ENCODE data around the gene BCL2L11.

Gene BCL2L11

GRCh38 chr2:111168528-111169239 is 48.0 kb downstream of the BCL2L11 start:
- DNase-seq (ENCODE audit: low read depth): no peak

- DNase-seq (ENCODE audit: low read depth): no peak
Measured at GRCh38 chr2:111169268-111169667, 48.6 kb downstream of the BCL2L11 start.

GRCh38 chr2:111169924-111170323 is 49.2 kb downstream of the BCL2L11 start:
- no peak for DNase-seq (ENCODE audit: low read depth)

- DNase-seq (ENCODE audit: low read depth): no peak
Measured at GRCh38 chr2:111171337-111171930, 50.7 kb downstream of the BCL2L11 start.

- DNase-seq (ENCODE audit: low read depth): no peak
Measured at GRCh38 chr2:111172666-111173065, 52.0 kb downstream of the BCL2L11 start.

- no peak for DNase-seq (ENCODE audit: low read depth)
Measured at GRCh38 chr2:111173338-111173737, 52.6 kb downstream of the BCL2L11 start.

- DNase-seq (ENCODE audit: low read depth): no peak
Measured at GRCh38 chr2:111173856-111174255, 53.1 kb downstream of the BCL2L11 start.

- no peak for DNase-seq (ENCODE audit: low read depth)
Measured at GRCh38 chr2:111175615-111176014, 54.9 kb downstream of the BCL2L11 start.

- DNase-seq (ENCODE audit: low read depth): no peak
Measured at GRCh38 chr2:111176388-111176787, 55.7 kb downstream of the BCL2L11 start.

- no peak for DNase-seq (ENCODE audit: low read depth)
Measured at GRCh38 chr2:111176867-111177266, 56.2 kb downstream of the BCL2L11 start.

GRCh38 chr2:111178296-111178695 is 57.6 kb downstream of the BCL2L11 start:
- DNase-seq (ENCODE audit: low read depth): no peak

- DNase-seq (ENCODE audit: low read depth): no peak
Measured at GRCh38 chr2:111178730-111179405, 58.2 kb downstream of the BCL2L11 start.

- no peak for DNase-seq (ENCODE audit: low read depth)
Measured at GRCh38 chr2:111182121-111182520, 61.4 kb downstream of the BCL2L11 start.

- DNase-seq (ENCODE audit: low read depth): no peak
Measured at GRCh38 chr2:111182740-111183139, 62.0 kb downstream of the BCL2L11 start.

- no peak for DNase-seq (ENCODE audit: low read depth)
Measured at GRCh38 chr2:111184725-111185310, 64.1 kb downstream of the BCL2L11 start.

- DNase-seq (ENCODE audit: low read depth): no peak
Measured at GRCh38 chr2:111185361-111186022, 64.8 kb downstream of the BCL2L11 start.

GRCh38 chr2:111186121-111186715 is 65.5 kb downstream of the BCL2L11 start:
- DNase-seq (ENCODE audit: low read depth): no peak

- no peak for DNase-seq (ENCODE audit: low read depth)
Measured at GRCh38 chr2:111186933-111187332, 66.2 kb downstream of the BCL2L11 start.

GRCh38 chr2:111188681-111189080 is 68.0 kb downstream of the BCL2L11 start:
- no peak for DNase-seq (ENCODE audit: low read depth)

GRCh38 chr2:111189106-111189505 is 68.4 kb downstream of the BCL2L11 start:
- DNase-seq (ENCODE audit: low read depth): no peak

- DNase-seq (ENCODE audit: low read depth): no peak
Measured at GRCh38 chr2:111190816-111191540, 70.3 kb downstream of the BCL2L11 start.
